KMS-11 (cell line): ENCODE data around the gene TCEANC.
A peak's percentile ranks its signal among the peaks of the same experiment; 100 is the strongest.
"Not testable (repeated sequence)": the region's sequence is repeated elsewhere in the genome, so short reads cannot be mapped to it uniquely, and the experiment has no call there.

Source experiments
- H2AFZ ChIP-seq: fragments of 200-600 bp; sonication (generic); 2 replicates; pipeline ENCODE4 v1.6.1; 2016; ENCODE audit warnings: antibody characterized with exemption, mixed run types, low read depth
- H3K27ac ChIP-seq: fragments of 200-600 bp; sonication (generic); 2 replicates; pipeline ENCODE4 v1.6.1; 2016; ENCODE audit warnings: mild to moderate bottlenecking, mixed run types
- H3K27me3 ChIP-seq: fragments of 200-600 bp; sonication (generic); 2 replicates; pipeline ENCODE4 v1.6.1; 2017; ENCODE audit warnings: mild to moderate bottlenecking, low read depth, mixed run types, moderate library complexity; ENCODE audit not compliant: insufficient read depth
- H3K36me3 ChIP-seq: fragments of 200-600 bp; sonication (generic); 2 replicates; pipeline ENCODE4 v1.6.1; 2017; ENCODE audit warnings: mild to moderate bottlenecking, mixed run types; ENCODE audit not compliant: insufficient read depth
- H3K4me1 ChIP-seq: fragments of 200-600 bp; sonication (generic); 2 replicates; pipeline ENCODE4 v1.6.1; 2016; ENCODE audit warnings: mild to moderate bottlenecking, low read depth, mixed run types; ENCODE audit not compliant: poor library complexity, severe bottlenecking
- H3K4me2 ChIP-seq: fragments of 200-600 bp; sonication (generic); 2 replicates; pipeline ENCODE4 v1.7.0; 2016; ENCODE audit warnings: mild to moderate bottlenecking, mixed run types
- H3K4me3 ChIP-seq: fragments of 200-600 bp; sonication (generic); IDR thresholded peaks from 2 replicates; pipeline ENCODE4 v1.6.1; 2017; ENCODE audit warnings: low read depth, low read length, mixed read lengths; ENCODE audit not compliant: insufficient read depth
- H3K79me2 ChIP-seq: fragments of 200-600 bp; sonication (generic); 2 replicates; pipeline ENCODE4 v1.6.1; 2016; ENCODE audit warnings: low read depth, mixed run types; ENCODE audit not compliant: insufficient read depth
- H3K9ac ChIP-seq: fragments of 200-600 bp; sonication (generic); 2 replicates; pipeline ENCODE4 v1.6.1; 2016; ENCODE audit warnings: mild to moderate bottlenecking, mixed run types
- H4K20me1 ChIP-seq: fragments of 200-600 bp; sonication (generic); 2 replicates; pipeline ENCODE4 v1.6.1; 2016; ENCODE audit warnings: mild to moderate bottlenecking, mixed run types; ENCODE audit not compliant: insufficient read depth
- CTCF ChIP-seq: fragments of 200-600 bp; sonication (generic); conservative IDR thresholded peaks from 2 replicates; pipeline ENCODE4 v1.6.1; 2017; ENCODE audit warnings: low read depth, mild to moderate bottlenecking, antibody characterized with exemption, low read length, moderate library complexity, mixed read lengths

Gene TCEANC

GRCh38 chrX:13666836-13667235, 13.9 kb downstream of the TCEANC start:
- Histone ChIP-seq H3K27me3 (no peaks in the 10 kb centered on the region), H3K9ac (no peak overlapping the region), H3K4me1 (peaks cover 85% of the 10 kb centered on the region), H3K36me3 (no peaks in the 10 kb centered on the region), H4K20me1 (no peaks in the 10 kb centered on the region), H2AFZ (no peak overlapping the region), H3K4me2 (no peak overlapping the region; the same call in 1 of the 2 replicates), H3K4me3 (no peak overlapping the region), H3K27ac (no peak overlapping the region; the same call in 1 of the 2 replicates), H3K79me2 (no peaks in the 10 kb centered on the region; the same call in 1 of the 2 replicates)
- no peak for TF ChIP-seq CTCF

- Histone ChIP-seq H3K4me1 (peaks cover 79% of the 10 kb centered on the region), H3K27me3 (no peaks in the 10 kb centered on the region)
- no peak for TF ChIP-seq CTCF
Measured at GRCh38 chrX:13667919-13668318, 15.0 kb downstream of the TCEANC start.

GRCh38 chrX:13669246-13669737, 16.4 kb downstream of the TCEANC start:
- Histone ChIP-seq H4K20me1 (no peaks in the 10 kb centered on the region), H3K4me2 (peak overlapping the region; percentile 55; the same call in 1 of the 2 replicates), H3K4me3 (no peak overlapping the region), H3K27me3 (no peaks in the 10 kb centered on the region), H3K4me1 (peaks cover 65% of the 10 kb centered on the region), H3K9ac (peak overlapping the region; percentile 68; the same call in 1 of the 2 replicates), H3K36me3 (no peaks in the 10 kb centered on the region), H3K79me2 (no peaks in the 10 kb centered on the region; the same call in 1 of the 2 replicates), H2AFZ (peak overlapping the region; percentile 15; the same call in 1 of the 2 replicates), H3K27ac (peak overlapping the region; percentile 92)
- no peak for TF ChIP-seq CTCF

More at GRCh38 chrX:13667919-13668318, 15.0 kb downstream of the TCEANC start:
- Histone ChIP-seq H3K9ac (no peak overlapping the region), H3K27ac (peak overlapping the region; percentile 92; the same call in 1 of the 2 replicates), H4K20me1 (no peaks in the 10 kb centered on the region), H3K4me2 (peak overlapping the region; percentile 17; the same call in 1 of the 2 replicates), H3K4me3 (no peak overlapping the region), H2AFZ (no peak overlapping the region), H3K79me2 (no peaks in the 10 kb centered on the region; the same call in 1 of the 2 replicates), H3K36me3 (no peaks in the 10 kb centered on the region)

DNA sequence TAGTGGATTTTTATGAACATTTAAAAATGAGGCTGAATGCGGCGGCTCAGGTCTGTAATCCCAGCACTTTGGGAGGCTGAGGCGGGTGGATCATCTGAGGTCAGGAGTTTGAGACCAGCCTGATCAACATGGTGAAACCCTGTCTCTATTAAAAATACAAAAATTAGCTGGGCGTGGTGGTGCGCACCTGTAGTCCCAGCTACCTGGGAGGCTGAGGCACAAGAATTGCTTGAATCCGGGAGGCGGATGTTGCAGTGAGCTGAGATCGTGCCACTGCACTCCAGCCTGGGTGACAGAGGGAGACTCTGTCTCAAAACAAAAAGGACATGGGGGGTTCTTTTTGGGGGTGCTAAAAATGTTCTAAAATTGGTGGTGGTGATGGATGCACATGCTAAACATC, 16.8 kb downstream of the TCEANC start:
- not testable (repeated sequence) for H4K20me1 ChIP-seq, H3K27me3 ChIP-seq, H3K4me3 ChIP-seq, H3K36me3 ChIP-seq, H3K79me2 ChIP-seq
- H3K27ac ChIP-seq, result peak overlapping the region; percentile 92
- H2AFZ ChIP-seq, result peak overlapping the region; percentile 15; the same call in 1 of the 2 replicates
- peaks cover 60% of the 10 kb centered on the region for H3K4me1 ChIP-seq
- peak overlapping the region; percentile 68; the same call in 1 of the 2 replicates for H3K9ac ChIP-seq
- peak overlapping the region; percentile 49; the same call in 1 of the 2 replicates for H3K4me2 ChIP-seq

- Histone ChIP-seq H3K79me2 (no peaks in the 10 kb centered on the region; the same call in 1 of the 2 replicates), H2AFZ (0 out of 2 replicates have a peak overlapping the region, but pooled peaks have one; percentile 15), H3K27me3 (no peaks in the 10 kb centered on the region), H3K27ac (peak overlapping the region; percentile 92; the same call in 1 of the 2 replicates), H3K36me3 (no peaks in the 10 kb centered on the region), H3K4me3 (no peak overlapping the region), H3K9ac (no peak overlapping the region), H3K4me1 (peaks cover 56% of the 10 kb centered on the region), H4K20me1 (no peaks in the 10 kb centered on the region), H3K4me2 (peak overlapping the region; percentile 49; the same call in 1 of the 2 replicates)
- no peak for TF ChIP-seq CTCF
Measured at GRCh38 chrX:13670197-13670596, 17.3 kb downstream of the TCEANC start.
